Rectal smooth muscle tissue (tissue), 1 donor: Measurements from ENCODE around the gene KCNIP3.

ENCODE experiments used
- H3K27ac ChIP-seq: one replicate; pipeline ENCODE4 v1.7.0; 2013; ENCODE audit warnings: low read depth, low read length, inconsistent platforms
- H3K27me3 ChIP-seq: one replicate; pipeline ENCODE4 v1.7.0; 2013; ENCODE audit warnings: low read length; ENCODE audit not compliant: control insufficient read depth, insufficient read depth
- H3K36me3 ChIP-seq: one replicate; pipeline ENCODE4 v1.7.0; 2013; ENCODE audit warnings: low read length; ENCODE audit not compliant: control insufficient read depth, insufficient read depth
- H3K4me1 ChIP-seq: one replicate; pipeline ENCODE4 v1.7.0; 2013; ENCODE audit warnings: low read length; ENCODE audit not compliant: control insufficient read depth, insufficient read depth
- H3K4me3 ChIP-seq: one replicate; pipeline ENCODE4 v1.7.0; 2013; ENCODE audit warnings: low read length
- H3K9ac ChIP-seq: one replicate; pipeline ENCODE4 v1.7.0; 2013; ENCODE audit warnings: low read length

Gene KCNIP3

DNA sequence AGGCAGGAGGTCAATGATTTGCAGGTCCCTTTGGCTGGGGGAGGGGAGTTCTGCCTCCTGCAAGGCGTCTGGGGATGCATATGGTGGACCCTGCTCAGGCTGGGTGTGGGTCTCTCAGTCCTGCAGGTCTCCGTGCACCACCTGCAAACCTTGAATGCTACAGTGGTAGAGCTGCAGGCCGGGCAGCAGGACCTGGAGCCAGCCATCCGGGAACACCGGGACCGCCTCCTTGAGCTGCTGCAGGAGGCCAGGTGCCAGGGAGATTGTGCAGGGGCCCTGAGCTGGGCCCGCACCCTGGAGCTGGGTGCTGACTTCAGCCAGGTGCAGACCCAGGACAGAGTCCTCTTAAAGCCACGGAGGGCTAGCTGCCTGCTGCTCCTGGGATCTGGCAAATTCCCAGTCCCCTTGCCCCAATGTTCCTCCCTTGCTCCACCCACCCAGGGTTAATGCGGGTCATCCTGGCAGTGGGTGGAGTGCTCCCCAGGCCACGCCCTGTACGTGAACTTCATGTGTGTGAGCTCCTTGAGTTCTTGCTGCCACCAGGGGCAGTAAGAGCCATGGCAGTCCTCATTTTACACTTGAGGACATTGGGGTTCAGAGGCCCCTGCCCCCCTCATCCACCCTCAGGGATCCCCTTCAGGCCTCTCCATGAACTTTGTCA is 19.8 kb upstream of the KCNIP3 start:
- no peak overlapping the region for H3K4me3 ChIP-seq
- H3K9ac ChIP-seq: no peak overlapping the region
- no peak overlapping the region for H3K27ac ChIP-seq
- H3K27me3 ChIP-seq: no peaks in the 10 kb centered on the region
- no peaks in the 10 kb centered on the region for H3K36me3 ChIP-seq
- no peaks in the 10 kb centered on the region for H3K4me1 ChIP-seq

DNA sequence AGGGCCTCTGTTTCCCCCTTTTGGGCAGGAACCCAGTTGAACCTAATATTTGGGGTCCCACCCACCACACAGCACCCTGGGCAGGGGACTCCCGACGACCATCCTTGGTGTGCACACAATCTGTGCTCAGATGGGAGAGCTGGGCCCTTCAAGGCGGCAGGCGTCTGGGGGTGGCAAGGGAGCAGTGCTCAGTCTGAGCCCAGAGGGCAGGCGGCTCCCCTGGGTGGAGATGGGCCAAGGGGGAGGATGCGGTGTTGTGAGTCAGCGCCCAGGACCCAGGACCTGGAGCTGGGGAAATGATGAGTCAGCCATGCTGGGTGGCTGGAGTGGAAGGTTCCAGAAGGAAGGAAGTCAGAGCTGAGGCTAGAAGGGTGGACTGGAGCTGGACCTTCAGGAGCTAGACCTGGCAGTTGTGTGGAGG is 19.1 kb upstream of the KCNIP3 start:
- Histone ChIP-seq H3K36me3 (no peaks in the 10 kb centered on the region), H3K27ac (no peak overlapping the region), H3K27me3 (no peaks in the 10 kb centered on the region), H3K4me1 (no peaks in the 10 kb centered on the region), H3K9ac (no peak overlapping the region), H3K4me3 (no peak overlapping the region)

DNA sequence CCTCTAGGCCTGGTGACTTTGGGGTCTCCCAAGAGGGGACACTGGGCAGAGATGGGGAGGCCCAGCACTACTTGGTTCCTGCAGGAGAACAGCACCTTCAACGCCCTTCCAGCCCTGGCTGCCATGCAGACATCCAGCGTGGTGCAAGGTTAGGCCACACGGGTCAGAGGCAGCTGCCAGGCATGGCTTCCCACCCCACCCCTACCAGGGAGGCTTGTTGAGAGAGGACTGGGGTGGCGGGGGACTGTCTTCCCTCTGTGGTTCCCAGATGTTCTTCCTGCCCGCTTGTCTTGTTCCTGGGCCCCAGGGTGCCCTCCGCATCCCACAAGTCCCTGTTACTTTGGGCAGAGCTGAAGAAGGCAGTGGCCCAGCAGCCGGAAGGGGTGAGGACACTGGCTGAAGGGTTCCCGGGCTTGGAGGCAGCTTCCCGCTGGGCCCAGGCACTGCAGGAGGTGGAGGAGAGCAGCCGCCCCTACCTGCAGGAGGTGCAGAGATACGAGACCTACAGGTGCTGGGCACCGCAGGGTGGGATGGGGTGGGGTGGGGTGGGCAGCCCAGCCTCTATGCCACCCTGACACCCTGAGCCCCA is 18.4 kb upstream of the KCNIP3 start:
- Histone ChIP-seq H3K27ac (no peak overlapping the region), H3K4me1 (no peaks in the 10 kb centered on the region), H3K36me3 (no peaks in the 10 kb centered on the region)

DNA sequence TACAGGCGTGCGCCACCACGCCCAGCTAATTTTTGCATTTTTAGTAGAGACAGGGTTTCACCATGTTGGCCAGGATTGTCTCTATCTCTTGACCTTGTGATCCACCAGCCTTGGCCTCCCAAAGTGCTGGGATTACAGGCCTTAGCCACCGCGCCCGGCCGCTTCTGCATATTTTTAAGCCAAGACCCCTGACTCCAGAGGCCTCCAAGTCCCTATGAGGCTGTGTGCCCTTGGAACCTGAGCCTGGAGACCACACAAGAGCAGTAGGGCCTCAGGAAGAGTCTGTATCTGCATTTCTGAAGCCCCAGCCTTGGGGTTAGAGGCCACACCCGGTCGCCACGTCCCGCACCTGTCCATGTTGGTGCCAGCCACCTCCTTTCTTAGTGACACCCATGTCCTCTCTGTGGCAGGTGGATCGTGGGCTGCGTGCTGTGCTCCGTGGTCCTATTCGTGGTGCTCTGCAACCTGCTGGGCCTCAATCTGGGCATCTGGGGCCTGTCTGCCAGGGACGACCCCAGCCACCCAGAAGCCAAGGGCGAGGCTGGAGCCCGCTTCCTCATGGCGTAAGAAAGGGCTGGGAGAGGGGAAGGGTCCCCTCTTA is 17.6 kb upstream of the KCNIP3 start:
- H3K36me3 ChIP-seq: no peaks in the 10 kb centered on the region
- no peak overlapping the region for H3K9ac ChIP-seq
- no peaks in the 10 kb centered on the region for H3K27me3 ChIP-seq
- no peak overlapping the region for H3K4me3 ChIP-seq
- no peaks in the 10 kb centered on the region for H3K4me1 ChIP-seq
- no peak overlapping the region for H3K27ac ChIP-seq

More for the DNA sequence above, 18.4 kb upstream of the KCNIP3 start:
- H3K4me3 ChIP-seq: no peak overlapping the region
- H3K9ac ChIP-seq: no peak overlapping the region
- no peaks in the 10 kb centered on the region for H3K27me3 ChIP-seq

DNA sequence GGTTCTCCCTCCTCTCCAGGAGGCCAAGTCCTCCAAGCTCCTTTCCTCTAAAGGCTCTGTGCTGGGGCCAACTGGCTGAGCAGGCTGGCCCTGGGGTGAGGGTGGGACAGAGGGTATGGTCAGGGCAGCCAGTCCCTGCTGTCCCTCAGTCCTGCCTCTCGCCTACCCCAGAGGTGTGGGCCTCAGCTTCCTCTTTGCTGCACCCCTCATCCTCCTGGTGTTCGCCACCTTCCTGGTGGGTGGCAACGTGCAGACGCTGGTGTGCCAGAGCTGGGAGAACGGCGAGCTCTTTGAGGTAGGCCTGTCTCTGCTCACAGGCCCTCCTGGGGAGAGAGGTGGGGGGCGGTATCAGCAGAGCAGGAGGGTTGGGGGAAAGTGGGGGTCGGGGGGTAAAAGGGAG is 16.1 kb upstream of the KCNIP3 start:
- H3K27me3 ChIP-seq: no peaks in the 10 kb centered on the region
- no peaks in the 10 kb centered on the region for H3K4me1 ChIP-seq
- no peak overlapping the region for H3K27ac ChIP-seq
- no peak overlapping the region for H3K9ac ChIP-seq
- no peak overlapping the region for H3K4me3 ChIP-seq
- no peaks in the 10 kb centered on the region for H3K36me3 ChIP-seq

DNA sequence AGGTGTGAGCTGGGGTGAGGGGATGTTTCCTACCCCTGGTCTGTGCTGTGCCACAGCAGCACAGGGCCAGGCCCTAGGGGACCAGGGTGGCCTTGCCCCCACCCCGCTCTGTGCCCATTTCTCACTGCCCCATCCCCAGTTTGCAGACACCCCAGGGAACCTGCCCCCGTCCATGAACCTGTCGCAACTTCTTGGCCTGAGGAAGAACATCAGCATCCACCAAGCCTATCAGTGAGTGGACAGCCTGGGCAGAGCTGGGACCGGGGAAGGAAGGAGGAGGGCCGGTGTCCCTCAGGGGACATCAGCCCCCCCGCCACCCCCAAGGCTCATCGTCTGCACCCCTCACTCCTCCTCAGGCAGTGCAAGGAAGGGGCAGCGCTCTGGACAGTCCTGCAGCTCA is 15.4 kb upstream of the KCNIP3 start:
- no peak overlapping the region for H3K9ac ChIP-seq
- H3K4me1 ChIP-seq: no peaks in the 10 kb centered on the region
- H3K4me3 ChIP-seq: no peak overlapping the region
- H3K27me3 ChIP-seq: no peaks in the 10 kb centered on the region
- no peaks in the 10 kb centered on the region for H3K36me3 ChIP-seq
- H3K27ac ChIP-seq: no peak overlapping the region

DNA sequence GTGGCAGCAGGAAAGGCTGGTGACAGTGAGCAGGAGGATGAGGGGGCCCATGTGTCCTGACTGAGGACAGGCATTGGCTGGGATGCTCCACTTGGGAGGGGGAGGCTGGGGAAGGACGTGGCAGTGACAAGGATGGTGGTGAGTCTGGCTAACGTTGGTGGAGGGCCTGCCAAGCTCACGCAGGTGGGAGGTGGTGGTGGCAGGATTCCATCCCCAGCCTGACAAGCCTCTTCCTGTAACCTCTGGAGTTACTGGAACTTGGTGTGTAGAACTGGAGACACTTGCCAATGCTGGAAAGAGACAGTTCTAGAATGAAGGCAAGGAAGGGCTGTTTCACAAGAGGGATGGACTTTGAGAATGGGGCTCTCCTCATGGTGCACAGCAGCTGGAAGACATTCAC is 14.7 kb upstream of the KCNIP3 start:
- no peak overlapping the region for H3K4me3 ChIP-seq
- H3K36me3 ChIP-seq: no peaks in the 10 kb centered on the region
- H3K9ac ChIP-seq: no peak overlapping the region
- no peak overlapping the region for H3K27ac ChIP-seq
- H3K27me3 ChIP-seq: no peaks in the 10 kb centered on the region
- no peaks in the 10 kb centered on the region for H3K4me1 ChIP-seq

DNA sequence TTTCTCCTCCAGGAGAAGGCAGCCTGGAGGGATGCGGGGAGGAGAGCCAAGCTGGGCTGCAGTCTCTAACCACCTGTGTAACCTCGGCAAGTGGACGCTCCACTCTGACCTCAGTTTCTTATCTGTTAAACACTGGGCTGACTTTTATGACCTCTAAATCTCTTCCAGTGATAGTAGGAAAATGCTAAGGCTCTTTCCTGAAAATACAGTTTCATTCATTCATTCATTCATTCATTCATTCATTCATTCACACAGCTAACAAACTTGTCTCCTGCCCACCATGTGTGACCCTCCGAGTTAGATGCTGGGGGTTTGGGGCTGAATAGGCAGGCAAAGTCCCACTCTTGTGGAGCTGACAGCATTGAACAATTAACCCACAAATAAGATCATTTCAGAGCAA is 13.6 kb upstream of the KCNIP3 start:
- Histone ChIP-seq H3K27ac (no peak overlapping the region), H3K4me3 (no peak overlapping the region), H3K27me3 (no peaks in the 10 kb centered on the region), H3K4me1 (no peaks in the 10 kb centered on the region), H3K9ac (no peak overlapping the region), H3K36me3 (no peaks in the 10 kb centered on the region)

DNA sequence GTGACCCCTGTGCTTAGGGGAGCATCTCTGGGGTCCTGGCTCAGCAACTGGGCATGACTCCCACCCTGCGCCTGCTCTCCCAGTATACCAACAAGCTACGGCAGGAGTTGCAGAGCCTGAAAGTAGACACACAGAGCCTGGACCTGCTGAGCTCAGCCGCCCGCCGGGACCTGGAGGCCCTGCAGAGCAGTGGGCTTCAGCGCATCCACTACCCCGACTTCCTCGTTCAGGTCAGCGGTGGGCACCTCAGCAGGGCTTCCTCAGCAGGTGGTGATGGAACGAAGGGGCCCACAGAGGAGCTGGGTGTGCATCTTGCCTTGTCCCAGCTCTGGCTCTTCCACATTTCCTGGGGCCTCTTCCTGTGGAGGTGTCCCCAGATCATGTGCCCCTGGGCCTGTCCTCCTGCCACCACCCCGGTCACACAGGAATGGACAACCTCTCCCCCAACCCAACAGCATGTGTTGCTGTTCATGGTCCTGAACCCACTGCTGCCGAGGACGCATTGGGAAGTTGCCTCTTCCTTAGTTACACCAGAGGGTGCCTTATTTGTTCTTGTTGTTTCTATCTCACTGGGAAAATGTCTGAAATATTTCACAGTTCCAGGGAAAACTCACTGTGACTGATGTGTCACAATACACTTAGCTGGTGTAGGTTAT is 12.1 kb upstream of the KCNIP3 start:
- H3K27me3 ChIP-seq: no peaks in the 10 kb centered on the region
- H3K4me3 ChIP-seq: no peak overlapping the region
- no peaks in the 10 kb centered on the region for H3K4me1 ChIP-seq
- H3K36me3 ChIP-seq: no peaks in the 10 kb centered on the region
- H3K27ac ChIP-seq: no peak overlapping the region
- no peak overlapping the region for H3K9ac ChIP-seq

DNA sequence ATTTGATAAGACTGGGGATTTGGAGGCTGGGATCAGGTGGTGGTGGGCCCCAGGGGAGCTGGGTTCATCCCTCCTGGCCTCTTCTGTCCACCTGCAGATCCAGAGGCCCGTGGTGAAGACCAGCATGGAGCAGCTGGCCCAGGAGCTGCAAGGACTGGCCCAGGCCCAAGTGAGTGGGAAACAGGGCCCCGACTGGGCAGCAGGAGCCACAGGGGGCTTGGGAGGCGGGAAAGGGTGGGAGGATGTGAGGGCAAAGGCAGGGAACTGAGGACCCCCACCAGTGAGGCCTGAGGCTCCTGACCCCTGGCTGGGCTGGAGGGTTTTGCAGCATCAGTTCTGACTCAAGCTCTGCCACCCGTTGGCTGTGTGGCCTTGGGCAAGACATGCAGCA is 11.6 kb upstream of the KCNIP3 start:
- Histone ChIP-seq H3K9ac (no peak overlapping the region), H3K27me3 (no peaks in the 10 kb centered on the region), H3K4me1 (no peaks in the 10 kb centered on the region), H3K36me3 (no peaks in the 10 kb centered on the region), H3K27ac (no peak overlapping the region), H3K4me3 (no peak overlapping the region)

DNA sequence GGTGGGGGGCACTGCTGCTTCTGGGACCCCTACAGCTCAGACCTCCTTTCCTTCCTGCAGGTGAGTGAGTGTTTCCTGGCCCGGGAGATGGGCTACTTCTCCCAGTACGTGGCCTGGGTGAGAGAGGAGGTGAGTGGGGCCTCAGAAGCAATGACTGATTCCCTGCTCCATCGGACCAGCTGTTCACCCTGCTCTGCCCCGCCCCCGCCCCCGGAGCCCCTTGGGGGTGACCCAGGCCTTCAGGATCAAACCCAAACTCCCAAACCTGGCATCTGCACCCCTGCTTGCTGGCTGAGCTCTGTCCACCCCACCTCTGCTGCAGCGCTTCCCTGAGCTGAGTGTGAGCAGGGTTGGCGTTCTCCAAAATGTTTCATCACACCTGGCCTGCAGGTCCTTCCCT is 9.8 kb upstream of the KCNIP3 start:
- H3K36me3 ChIP-seq: no peaks in the 10 kb centered on the region
- H3K27me3 ChIP-seq: no peaks in the 10 kb centered on the region
- no peak overlapping the region for H3K4me3 ChIP-seq
- H3K4me1 ChIP-seq: no peaks in the 10 kb centered on the region
- no peak overlapping the region for H3K9ac ChIP-seq
- H3K27ac ChIP-seq: no peak overlapping the region

DNA sequence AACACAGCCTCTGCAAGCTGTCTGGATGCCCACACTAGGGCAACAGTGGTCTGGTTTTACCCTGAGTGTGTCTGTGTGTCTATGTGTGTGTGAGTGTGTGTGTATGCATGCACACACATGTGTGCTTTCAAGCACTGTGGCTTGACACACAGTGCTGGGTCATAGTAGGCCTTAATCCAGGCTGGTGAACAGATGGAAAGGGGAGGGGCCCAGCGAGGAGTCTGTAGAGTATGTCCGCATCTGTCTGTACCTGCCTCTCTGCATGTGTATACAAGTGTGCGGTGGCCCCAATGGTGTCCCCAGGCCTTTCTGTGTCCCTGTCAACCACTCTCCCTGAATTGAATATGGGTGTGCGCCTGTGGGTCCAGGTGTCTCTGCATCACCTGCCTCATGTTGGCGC is 9.3 kb upstream of the KCNIP3 start:
- H3K27ac ChIP-seq: no peak overlapping the region
- no peaks in the 10 kb centered on the region for H3K36me3 ChIP-seq

More for the DNA sequence above, 9.3 kb upstream of the KCNIP3 start:
- no peak overlapping the region for H3K4me3 ChIP-seq
- H3K4me1 ChIP-seq: no peaks in the 10 kb centered on the region
- no peak overlapping the region for H3K9ac ChIP-seq
- no peaks in the 10 kb centered on the region for H3K27me3 ChIP-seq
